Stimulated activated CD8-positive, alpha-beta memory T cell treated with anti-CD3 and anti-CD28 coated beads, Interleukin-4, amount 100 ng/mL, for 24 hours (primary cell): Measurements from ENCODE around the gene IL18R1.
"Not testable (repeated sequence)": the region's sequence is repeated elsewhere in the genome, so short reads cannot be mapped to it uniquely, and the experiment has no call there.

Experiments
- DNase-seq: peaks from one replicate; pipeline ENCODE4 v3.0.0-alpha.2; 2020; ENCODE audit warnings: low read depth

IL18R1 gene, protein sequence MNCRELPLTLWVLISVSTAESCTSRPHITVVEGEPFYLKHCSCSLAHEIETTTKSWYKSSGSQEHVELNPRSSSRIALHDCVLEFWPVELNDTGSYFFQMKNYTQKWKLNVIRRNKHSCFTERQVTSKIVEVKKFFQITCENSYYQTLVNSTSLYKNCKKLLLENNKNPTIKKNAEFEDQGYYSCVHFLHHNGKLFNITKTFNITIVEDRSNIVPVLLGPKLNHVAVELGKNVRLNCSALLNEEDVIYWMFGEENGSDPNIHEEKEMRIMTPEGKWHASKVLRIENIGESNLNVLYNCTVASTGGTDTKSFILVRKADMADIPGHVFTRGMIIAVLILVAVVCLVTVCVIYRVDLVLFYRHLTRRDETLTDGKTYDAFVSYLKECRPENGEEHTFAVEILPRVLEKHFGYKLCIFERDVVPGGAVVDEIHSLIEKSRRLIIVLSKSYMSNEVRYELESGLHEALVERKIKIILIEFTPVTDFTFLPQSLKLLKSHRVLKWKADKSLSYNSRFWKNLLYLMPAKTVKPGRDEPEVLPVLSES

GRCh38 chr2:102355526-102356380 is at the start of gene IL18R1:
Gene IL18R1 (plus strand): TSS chr2:102355796. CDS start chr2:102362661, 6,865 bp downstream.
- DNase-seq, result peak; percentile 64

DNA sequence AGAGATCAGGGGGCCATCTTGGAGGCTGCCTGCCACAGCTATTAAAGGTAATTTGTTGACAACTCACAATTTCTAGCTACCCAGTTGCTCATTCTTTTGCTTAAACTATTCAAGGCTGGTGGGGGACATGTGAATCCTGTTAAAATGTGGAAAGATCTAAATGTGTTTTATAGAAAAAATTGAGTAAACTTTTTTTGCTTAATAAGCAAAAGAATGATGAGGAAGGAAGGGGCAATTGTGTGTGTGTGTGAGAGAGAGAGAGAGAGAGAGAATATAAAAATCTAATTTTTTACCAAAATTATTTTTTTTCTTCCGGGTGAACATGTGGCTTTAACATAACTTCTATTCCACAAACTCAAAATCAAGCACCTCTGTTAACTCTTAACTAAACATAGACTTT is 49.5 kb upstream of the IL18R1 start:
- DNase-seq, result no peak

DNA sequence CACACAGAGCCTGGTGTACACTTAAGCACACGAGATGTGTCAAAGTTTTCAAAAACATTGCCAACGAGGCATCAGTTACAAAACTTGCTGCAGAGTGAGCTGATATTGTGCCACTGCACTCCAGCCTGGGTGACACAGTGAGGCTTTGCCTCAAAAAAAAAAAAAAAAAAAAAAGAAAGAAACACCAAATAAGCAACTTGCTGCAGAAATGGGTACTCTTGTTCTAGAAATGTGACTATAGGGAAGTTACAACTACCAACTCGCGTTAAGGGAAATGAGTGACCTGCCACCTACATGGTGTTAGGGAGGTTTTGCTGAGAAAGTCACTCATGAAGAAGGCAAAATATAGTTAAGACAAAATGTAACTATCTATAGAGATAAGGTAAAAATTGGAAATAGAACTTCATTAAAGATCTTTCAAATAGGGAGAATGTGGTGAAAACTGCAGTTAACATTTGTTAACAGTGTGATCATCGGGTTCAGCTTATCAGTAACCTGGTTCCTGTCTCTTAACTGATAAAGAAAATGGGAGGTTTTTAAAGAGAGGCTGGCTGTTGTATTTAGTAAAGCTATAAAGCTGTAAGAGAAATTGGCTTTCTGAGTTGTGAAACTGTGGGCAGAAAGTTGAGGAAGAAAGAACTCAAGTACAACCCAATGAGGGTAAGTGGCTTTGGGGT is 44.5 kb upstream of the IL18R1 start, which contains the start of gene IL1RL1:
IL1RL1 (plus strand) TSS at position 600 of the 677 bp plus-strand sequence. CDS start 26,702 bp downstream, outside the sequence.
- no peak for DNase-seq

- no peak for DNase-seq
Observed at GRCh38 chr2:102313025-102313424, 42.6 kb upstream of the IL18R1 start.

GRCh38 chr2:102313471-102313870 is 42.1 kb upstream of the IL18R1 start:
- no peak for DNase-seq

DNA sequence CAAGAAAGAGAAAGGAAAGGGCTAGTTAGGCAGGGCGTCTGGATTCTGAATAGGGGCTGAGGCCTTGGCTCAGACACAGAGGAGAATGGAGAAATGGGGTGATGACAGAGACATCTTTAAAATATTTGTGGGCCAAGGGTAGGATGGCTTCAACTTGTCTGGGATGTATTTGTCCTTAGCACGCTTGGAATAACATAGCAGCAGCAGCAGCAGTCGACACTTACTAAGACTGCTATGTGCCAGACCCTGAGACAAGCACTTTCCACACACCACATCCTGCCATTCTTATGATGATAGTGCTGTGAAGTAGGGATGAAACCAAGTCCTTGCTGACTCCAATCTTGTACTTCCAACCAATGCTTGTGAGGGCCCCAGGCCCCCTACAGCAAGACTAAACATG is 41.6 kb upstream of the IL18R1 start:
- no peak for DNase-seq

GRCh38 chr2:102315921-102316320 is 39.7 kb upstream of the IL18R1 start:
- no peak for DNase-seq

DNA sequence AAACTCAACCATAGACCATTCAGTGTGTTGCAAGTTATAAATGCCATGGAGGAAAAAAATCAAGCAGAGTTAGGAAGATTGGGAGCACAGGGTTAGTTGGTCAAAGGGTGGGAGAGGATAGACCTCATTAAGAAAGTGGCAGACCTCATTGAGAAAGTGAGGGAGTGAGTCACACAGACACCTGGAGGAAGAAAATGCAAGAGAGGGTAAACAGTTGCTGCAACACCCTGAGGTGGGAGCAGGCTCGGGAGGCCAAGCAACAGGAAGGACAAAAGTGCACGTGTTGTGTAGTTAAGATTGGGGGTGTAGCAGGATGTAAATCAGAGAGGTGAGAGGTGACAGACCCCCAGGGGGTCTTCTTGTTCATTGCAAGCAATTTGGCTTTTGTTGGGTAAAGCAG is 37.9 kb upstream of the IL18R1 start:
- no peak for DNase-seq

DNA sequence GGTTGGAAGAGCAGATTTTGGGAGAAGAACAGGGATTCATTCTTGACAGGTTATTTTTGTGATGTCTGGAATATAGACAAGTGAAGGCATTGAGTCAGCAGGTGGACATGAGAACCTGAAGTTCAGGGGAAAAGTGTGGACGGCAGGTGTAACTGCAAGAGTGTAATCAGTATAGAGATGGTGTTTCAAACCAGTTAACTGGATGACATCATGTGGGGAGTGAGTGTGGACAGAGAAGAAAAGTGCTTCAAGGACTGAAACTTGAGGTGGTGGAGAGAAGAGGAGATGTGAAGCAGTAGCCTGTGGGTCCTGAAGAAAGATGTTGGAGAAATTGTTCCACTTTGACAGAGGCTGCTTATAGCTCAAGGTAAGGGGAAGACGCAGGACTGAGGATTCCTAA is 37.2 kb upstream of the IL18R1 start:
- DNase-seq, result no peak

DNA sequence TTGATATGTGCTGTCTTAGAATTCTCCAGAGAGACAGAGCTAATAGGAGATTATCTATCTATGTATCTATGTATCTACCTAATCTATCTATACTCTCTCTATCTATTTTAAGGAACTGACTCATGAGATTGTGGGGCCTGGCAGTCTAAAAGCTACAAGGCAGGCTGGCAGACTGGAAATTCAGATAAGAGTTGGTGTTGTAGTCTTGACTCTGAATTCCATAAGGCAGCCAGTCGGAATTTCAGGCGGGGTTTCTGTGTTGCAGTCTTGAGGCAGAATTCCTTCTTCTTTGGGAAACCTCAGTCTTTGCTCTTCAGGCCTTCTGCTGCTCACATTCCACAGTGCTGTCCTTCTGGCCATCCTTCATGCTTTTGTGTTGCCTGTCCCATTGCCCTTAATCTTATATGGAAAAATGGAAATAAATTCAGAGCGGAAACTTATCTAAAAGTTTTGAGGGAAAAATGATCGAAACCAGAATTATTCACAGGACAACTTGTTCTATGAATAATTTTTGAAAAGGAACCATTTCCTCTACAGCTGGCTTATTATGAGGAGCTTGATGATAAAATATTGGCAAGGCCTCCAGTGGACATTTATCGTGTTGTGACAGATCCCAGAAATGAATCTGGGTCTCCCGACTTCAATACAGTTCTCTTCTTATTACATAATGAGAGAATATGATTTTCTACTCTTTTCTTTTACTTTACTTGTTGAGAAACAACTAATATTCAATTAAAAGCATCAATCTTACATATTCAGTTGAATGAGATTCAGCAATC is 33.5 kb upstream of the IL18R1 start:
- no peak for DNase-seq

GRCh38 chr2:102324914-102325313 is 30.7 kb upstream of the IL18R1 start:
- not testable (repeated sequence) for DNase-seq

GRCh38 chr2:102331311-102331980 is 24.1 kb upstream of the IL18R1 start:
- DNase-seq, result no peak

GRCh38 chr2:102334486-102334885 is 21.1 kb upstream of the IL18R1 start:
- no peak for DNase-seq

DNA sequence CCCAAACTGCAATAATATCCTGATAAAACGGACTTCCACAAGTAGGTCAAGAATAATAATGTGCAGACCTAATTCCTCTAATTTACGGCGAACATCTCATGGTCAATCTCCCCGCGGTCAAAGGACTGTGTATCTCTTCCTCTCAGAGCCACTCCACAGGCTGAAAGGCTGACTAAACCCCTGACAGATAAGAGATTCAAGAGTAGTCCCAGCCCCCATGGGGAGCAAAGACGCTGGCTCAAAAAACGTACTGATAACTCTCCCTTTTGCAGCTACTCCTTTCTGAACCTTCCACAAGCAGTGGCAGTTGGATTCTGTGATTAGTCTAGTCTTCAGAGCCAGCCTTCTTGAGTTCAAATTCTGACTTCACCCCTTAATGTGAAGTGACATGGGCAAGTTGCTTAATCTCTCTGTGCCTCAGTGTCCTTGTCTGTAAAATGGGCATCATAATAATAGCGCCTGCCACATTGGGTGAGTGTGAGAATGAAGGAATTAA is 19.7 kb upstream of the IL18R1 start:
- DNase-seq, result no peak

GRCh38 chr2:102336502-102336945 is 19.1 kb upstream of the IL18R1 start:
- no peak for DNase-seq

- no peak for DNase-seq
Observed at GRCh38 chr2:102337012-102337411, 18.6 kb upstream of the IL18R1 start.

DNA sequence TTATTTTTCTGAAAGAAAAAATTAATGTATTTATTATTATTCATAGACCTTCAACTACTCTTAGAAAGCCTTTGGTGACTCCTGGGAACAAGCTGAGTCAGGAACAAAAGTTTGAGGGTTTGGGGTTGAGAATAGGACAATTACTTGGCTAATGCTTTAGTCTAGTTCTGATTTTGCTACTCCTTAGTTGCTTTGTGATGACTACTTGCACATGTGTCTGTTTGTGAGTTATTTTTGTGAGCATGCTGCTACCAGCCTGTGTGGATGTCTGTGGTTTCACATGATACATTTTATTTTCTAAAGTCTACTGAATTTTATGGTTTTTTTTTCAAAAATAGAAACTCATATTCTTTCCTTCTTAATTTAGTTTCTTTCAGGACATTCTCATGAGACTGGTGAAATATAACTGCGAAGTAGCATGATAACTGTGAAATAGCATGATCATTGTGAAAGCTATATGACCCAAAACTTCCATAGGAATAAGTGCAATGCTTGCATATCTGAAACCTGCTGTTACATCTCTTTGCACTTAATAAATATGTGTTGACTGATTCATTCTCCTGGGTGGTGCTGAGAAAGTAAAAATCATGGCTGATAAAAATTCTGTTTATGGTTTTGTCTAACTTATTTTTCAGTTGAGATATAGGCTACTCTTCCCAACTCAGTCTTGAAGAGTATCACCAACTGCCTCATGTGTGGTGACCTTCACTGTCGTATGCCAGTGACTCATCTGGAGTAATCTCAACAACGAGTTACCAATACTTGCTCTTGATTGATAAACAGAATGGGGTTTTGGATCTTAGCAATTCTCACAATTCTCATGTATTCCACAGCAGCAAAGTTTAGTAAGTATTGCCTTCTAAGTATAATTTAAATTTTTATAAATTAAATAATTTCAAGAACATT is 17.9 kb upstream of the IL18R1 start:
- DNase-seq, result no peak

GRCh38 chr2:102340778-102341177 is 14.8 kb upstream of the IL18R1 start:
- no peak for DNase-seq

- no peak for DNase-seq
Observed at GRCh38 chr2:102342888-102343287, 12.7 kb upstream of the IL18R1 start.
